ENCODE results near the gene PRKD1.

GRCh38 chr14:29738950-29739349, 188.7 kb downstream of the PRKD1 start:
- TF ChIP-seq RARB (CRISPR knock-in tag; IDR thresholded peaks at IDR 0.05) (no peak), SNAI2 (CRISPR knock-in tag; IDR thresholded peaks at IDR 0.05) (no peak), CSDC2 (CRISPR knock-in tag; IDR thresholded peaks at IDR 0.05) (no peak), OSR1 (CRISPR knock-in tag; IDR thresholded peaks at IDR 0.05) (no peak), ZFP3 (CRISPR knock-in tag; IDR thresholded peaks at IDR 0.05) (no peak), ARNTL (CRISPR knock-in tag; IDR thresholded peaks at IDR 0.05; ENCODE audit: borderline replicate concordance, low read depth) (no peak), CSRNP3 (CRISPR knock-in tag; IDR thresholded peaks at IDR 0.05) (no peak), TOX (CRISPR knock-in tag; IDR thresholded peaks at IDR 0.05; ENCODE audit: borderline replicate concordance) (no peak)
- TF ChIP-seq, protein P1, sequence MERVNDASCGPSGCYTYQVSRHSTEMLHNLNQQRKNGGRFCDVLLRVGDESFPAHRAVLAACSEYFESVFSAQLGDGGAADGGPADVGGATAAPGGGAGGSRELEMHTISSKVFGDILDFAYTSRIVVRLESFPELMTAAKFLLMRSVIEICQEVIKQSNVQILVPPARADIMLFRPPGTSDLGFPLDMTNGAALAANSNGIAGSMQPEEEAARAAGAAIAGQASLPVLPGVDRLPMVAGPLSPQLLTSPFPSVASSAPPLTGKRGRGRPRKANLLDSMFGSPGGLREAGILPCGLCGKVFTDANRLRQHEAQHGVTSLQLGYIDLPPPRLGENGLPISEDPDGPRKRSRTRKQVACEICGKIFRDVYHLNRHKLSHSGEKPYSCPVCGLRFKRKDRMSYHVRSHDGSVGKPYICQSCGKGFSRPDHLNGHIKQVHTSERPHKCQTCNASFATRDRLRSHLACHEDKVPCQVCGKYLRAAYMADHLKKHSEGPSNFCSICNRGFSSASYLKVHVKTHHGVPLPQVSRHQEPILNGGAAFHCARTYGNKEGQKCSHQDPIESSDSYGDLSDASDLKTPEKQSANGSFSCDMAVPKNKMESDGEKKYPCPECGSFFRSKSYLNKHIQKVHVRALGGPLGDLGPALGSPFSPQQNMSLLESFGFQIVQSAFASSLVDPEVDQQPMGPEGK (CRISPR knock-in tag; IDR thresholded peaks at IDR 0.05; ENCODE audit: borderline replicate concordance) = no peak
- TF ChIP-seq, protein P2, sequence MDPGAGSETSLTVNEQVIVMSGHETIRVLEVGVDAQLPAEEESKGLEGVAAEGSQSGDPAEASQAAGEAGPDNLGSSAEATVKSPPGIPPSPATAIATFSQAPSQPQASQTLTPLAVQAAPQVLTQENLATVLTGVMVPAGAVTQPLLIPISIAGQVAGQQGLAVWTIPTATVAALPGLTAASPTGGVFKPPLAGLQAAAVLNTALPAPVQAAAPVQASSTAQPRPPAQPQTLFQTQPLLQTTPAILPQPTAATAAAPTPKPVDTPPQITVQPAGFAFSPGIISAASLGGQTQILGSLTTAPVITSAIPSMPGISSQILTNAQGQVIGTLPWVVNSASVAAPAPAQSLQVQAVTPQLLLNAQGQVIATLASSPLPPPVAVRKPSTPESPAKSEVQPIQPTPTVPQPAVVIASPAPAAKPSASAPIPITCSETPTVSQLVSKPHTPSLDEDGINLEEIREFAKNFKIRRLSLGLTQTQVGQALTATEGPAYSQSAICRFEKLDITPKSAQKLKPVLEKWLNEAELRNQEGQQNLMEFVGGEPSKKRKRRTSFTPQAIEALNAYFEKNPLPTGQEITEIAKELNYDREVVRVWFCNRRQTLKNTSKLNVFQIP (CRISPR knock-in tag; IDR thresholded peaks at IDR 0.05; ENCODE audit: borderline replicate concordance, low read depth) = no peak

Measured in SK-N-SH treated with all-trans-retinoic acid at 6 μM for 48 hours (cell line).